ENCODE measurements around the gene DSEL. TPM values are rescaled to one million over a fixed set of nuclear protein-coding genes. Genes with fewer than 3 reads are reported as not detected.

Gene DSEL
- total and polyA plus RNA-seq, 2 donors (not counting 1 experiment from before 2014, with no cell fraction given), result 0.10 to 0.37 TPM

DNA sequence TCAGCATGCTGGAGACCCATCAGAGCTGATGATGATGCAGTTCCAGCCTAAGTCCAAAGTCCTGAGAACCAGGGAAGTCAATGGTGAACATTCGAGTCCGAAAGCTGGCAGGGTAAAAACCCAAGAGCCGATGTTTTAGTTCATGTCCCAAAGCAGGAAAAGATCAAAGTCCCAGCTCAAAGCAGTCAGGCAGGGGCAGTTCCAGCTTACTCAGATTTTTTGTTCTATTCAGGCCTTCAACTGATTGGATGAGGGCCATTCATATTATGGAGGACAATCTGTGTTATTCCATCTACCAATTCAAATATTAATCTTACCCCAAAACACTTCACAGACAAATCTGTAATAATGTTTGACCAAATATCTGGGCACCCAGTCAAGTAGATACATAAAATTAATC is 38.3 kb downstream of the DSEL start:
- H3K27ac ChIP-seq (ENCODE audit: low read length in 2 of 2), result no peak overlapping the region
- H3K4me3 ChIP-seq (ENCODE audit: control extremely low read depth in 1 of 5, extremely low read depth in 1 of 5, insufficient read depth in 1 of 5, low read depth in 2 of 5, low read length in 4 of 5), result no peak overlapping the region
- Mint-ChIP-seq H3K9me3 (ENCODE audit: insufficient read depth) (no peaks in the 10 kb centered on the region), H3K4me3 (no peak overlapping the region), H3K27ac (no peak overlapping the region), H3K27me3 (no peaks in the 10 kb centered on the region), H3K4me1 (no peaks in the 10 kb centered on the region)
- no peaks in the 10 kb centered on the region for H4K20me1 ChIP-seq (ENCODE audit: control insufficient read depth, insufficient read depth, low read length, poor library complexity, severe bottlenecking)
- no peak overlapping the region for H2AFZ ChIP-seq (ENCODE audit: insufficient read depth, low read depth, low read length, poor library complexity, severe bottlenecking)
- ChIA-PET CTCF (no interaction called here), POLR2A (no interaction called here)
- no peak overlapping the region for H3K9ac ChIP-seq (ENCODE audit: low read length)
- intact Hi-C loops (cut with micrococcal nuclease), result loop anchor here (2.0 kb wide), 1 partner anchor 13 kb away; no protein-coding TSS in a partner anchor
- no peak for DNase-seq
- no peaks in the 10 kb centered on the region for H3K79me2 ChIP-seq (ENCODE audit: control insufficient read depth, insufficient read depth, low read length)
- no peaks in the 10 kb centered on the region for H3K4me1 ChIP-seq (ENCODE audit: control insufficient read depth in 2 of 2, insufficient read depth in 2 of 2, low read length in 2 of 2)
- H3K36me3 ChIP-seq (replicated peaks in 1 of 2; ENCODE audit: control extremely low read depth in 1 of 2, control insufficient read depth in 1 of 2, extremely low read depth in 1 of 2, insufficient read depth in 2 of 2, low read length in 1 of 2), result no peaks in the 10 kb centered on the region
- no peaks in the 10 kb centered on the region for H3K27me3 ChIP-seq (replicated peaks in 1 of 4; ENCODE audit: control extremely low read depth in 1 of 4, control insufficient read depth in 3 of 4, insufficient read depth in 4 of 4, low read length in 3 of 4)
- no peak for ATAC-seq (ENCODE audit: low read depth)
- TF ChIP-seq, protein P1, sequence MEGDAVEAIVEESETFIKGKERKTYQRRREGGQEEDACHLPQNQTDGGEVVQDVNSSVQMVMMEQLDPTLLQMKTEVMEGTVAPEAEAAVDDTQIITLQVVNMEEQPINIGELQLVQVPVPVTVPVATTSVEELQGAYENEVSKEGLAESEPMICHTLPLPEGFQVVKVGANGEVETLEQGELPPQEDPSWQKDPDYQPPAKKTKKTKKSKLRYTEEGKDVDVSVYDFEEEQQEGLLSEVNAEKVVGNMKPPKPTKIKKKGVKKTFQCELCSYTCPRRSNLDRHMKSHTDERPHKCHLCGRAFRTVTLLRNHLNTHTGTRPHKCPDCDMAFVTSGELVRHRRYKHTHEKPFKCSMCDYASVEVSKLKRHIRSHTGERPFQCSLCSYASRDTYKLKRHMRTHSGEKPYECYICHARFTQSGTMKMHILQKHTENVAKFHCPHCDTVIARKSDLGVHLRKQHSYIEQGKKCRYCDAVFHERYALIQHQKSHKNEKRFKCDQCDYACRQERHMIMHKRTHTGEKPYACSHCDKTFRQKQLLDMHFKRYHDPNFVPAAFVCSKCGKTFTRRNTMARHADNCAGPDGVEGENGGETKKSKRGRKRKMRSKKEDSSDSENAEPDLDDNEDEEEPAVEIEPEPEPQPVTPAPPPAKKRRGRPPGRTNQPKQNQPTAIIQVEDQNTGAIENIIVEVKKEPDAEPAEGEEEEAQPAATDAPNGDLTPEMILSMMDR (IDR thresholded peaks at IDR 0.05), result no peak
- no peak for TF ChIP-seq EZH2 (IDR thresholded peaks at IDR 0.05; ENCODE audit: borderline replicate concordance, insufficient read depth, low read depth, low read length, poor library complexity, severe bottlenecking)
- H3K4me2 ChIP-seq (replicated peaks; ENCODE audit: low read depth, low read length, poor library complexity, severe bottlenecking), result no peak overlapping the region
- 91% methylated on average over 3 of the region's 3 CpGs for WGBS (ENCODE audit: insufficient coverage)
- no peaks in the 10 kb centered on the region for H3K9me3 ChIP-seq (ENCODE audit: control extremely low read depth in 1 of 3, control insufficient read depth in 2 of 3, insufficient read depth in 1 of 3, low read length in 2 of 3)

DNA sequence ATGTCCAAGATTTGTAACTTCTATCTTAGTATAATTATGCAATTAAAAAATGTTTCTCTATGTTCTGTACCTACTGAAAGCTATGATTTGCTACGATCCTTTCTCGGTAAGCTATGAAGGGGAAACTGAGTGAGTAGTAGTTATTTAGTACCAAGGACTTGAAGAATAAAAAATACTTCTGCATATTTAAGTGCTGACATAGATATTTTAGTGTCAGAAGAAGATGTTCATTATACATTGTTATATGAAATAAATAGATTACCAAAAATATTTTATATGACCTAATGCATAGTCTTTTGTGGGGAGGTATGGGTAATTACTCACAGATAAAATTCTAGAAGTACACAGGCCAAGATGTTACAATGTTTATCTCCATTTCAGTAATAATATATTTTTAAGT is 39.0 kb downstream of the DSEL start:
- POLR2A ChIA-PET, result no interaction called here
- no peak overlapping the region for H3K9ac ChIP-seq (ENCODE audit: low read length)
- H3K27ac ChIP-seq (ENCODE audit: low read length in 2 of 2), result no peak overlapping the region
- CTCF ChIA-PET, result no interaction called here
- WGBS (ENCODE audit: insufficient coverage), result no CpG with 5 or more reads among the region's 2 CpGs
- no peak for TF ChIP-seq EZH2 (IDR thresholded peaks at IDR 0.05; ENCODE audit: borderline replicate concordance, insufficient read depth, low read depth, low read length, poor library complexity, severe bottlenecking)
- TF ChIP-seq, protein P1 (IDR thresholded peaks at IDR 0.05), result no peak
- H3K27me3 Mint-ChIP-seq, result no peaks in the 10 kb centered on the region
- H2AFZ ChIP-seq (ENCODE audit: insufficient read depth, low read depth, low read length, poor library complexity, severe bottlenecking), result no peak overlapping the region
- no peak overlapping the region for H3K4me3 Mint-ChIP-seq
- no peaks in the 10 kb centered on the region for H3K4me1 Mint-ChIP-seq
- H3K9me3 Mint-ChIP-seq (ENCODE audit: insufficient read depth), result no peaks in the 10 kb centered on the region
- no peak overlapping the region for H3K4me2 ChIP-seq (replicated peaks; ENCODE audit: low read depth, low read length, poor library complexity, severe bottlenecking)
- no peaks in the 10 kb centered on the region for H3K27me3 ChIP-seq (replicated peaks in 1 of 4; ENCODE audit: control extremely low read depth in 1 of 4, control insufficient read depth in 3 of 4, insufficient read depth in 4 of 4, low read length in 3 of 4)
- no peak overlapping the region for H3K4me3 ChIP-seq (ENCODE audit: control extremely low read depth in 1 of 5, extremely low read depth in 1 of 5, insufficient read depth in 1 of 5, low read depth in 2 of 5, low read length in 4 of 5)
- DNase-seq (no peak), ATAC-seq (ENCODE audit: low read depth) (no peak)
- no peaks in the 10 kb centered on the region for H3K79me2 ChIP-seq (ENCODE audit: control insufficient read depth, insufficient read depth, low read length)
- no peaks in the 10 kb centered on the region for H4K20me1 ChIP-seq (ENCODE audit: control insufficient read depth, insufficient read depth, low read length, poor library complexity, severe bottlenecking)
- intact Hi-C loops (cut with micrococcal nuclease), result no loop called here
- H3K27ac Mint-ChIP-seq, result no peak overlapping the region
- no peaks in the 10 kb centered on the region for H3K9me3 ChIP-seq (ENCODE audit: control extremely low read depth in 1 of 3, control insufficient read depth in 2 of 3, insufficient read depth in 1 of 3, low read length in 2 of 3)
- H3K4me1 ChIP-seq (ENCODE audit: control insufficient read depth in 2 of 2, insufficient read depth in 2 of 2, low read length in 2 of 2), result no peaks in the 10 kb centered on the region
- H3K36me3 ChIP-seq (replicated peaks in 1 of 2; ENCODE audit: control extremely low read depth in 1 of 2, control insufficient read depth in 1 of 2, extremely low read depth in 1 of 2, insufficient read depth in 2 of 2, low read length in 1 of 2), result no peaks in the 10 kb centered on the region
